H9 (cell line): ENCODE data around the gene LFNG. TPM values are rescaled to one million over a fixed set of nuclear protein-coding genes. Genes with fewer than 3 reads are reported as not detected.

Experiments used
- DNase-seq: peaks from one replicate; pipeline ENCODE4 v3.0.0-alpha.2; 2017
- H2AFZ ChIP-seq: one replicate; pipeline ENCODE4 v1.6.1; 2013; ENCODE audit warnings: mild to moderate bottlenecking, low read length, control low read depth, moderate library complexity
- H2AK5ac ChIP-seq: 2 replicates; pipeline ENCODE4 v1.6.1; 2013; ENCODE audit warnings: low read length, control low read depth, mixed read lengths; ENCODE audit not compliant: insufficient read length
- H2BK120ac ChIP-seq: one replicate; pipeline ENCODE4 v1.6.1; 2013; ENCODE audit warnings: low read depth, mild to moderate bottlenecking, low read length, control low read depth, inconsistent platforms; ENCODE audit not compliant: poor library complexity, severe bottlenecking
- H2BK12ac ChIP-seq: 2 replicates; pipeline ENCODE4 v1.6.1; 2013; ENCODE audit warnings: low read length, control low read depth, mixed read lengths, low read depth; ENCODE audit not compliant: insufficient read length
- H2BK15ac ChIP-seq: 2 replicates; pipeline ENCODE4 v1.6.1; 2013; ENCODE audit warnings: low read depth, low read length, control low read depth
- H2BK20ac ChIP-seq: one replicate; pipeline ENCODE4 v1.6.1; 2013; ENCODE audit warnings: low read depth, mild to moderate bottlenecking, low read length, control low read depth, inconsistent platforms; ENCODE audit not compliant: poor library complexity, severe bottlenecking
- H2BK5ac ChIP-seq: 2 replicates; pipeline ENCODE4 v1.6.1; 2013; ENCODE audit warnings: low read length, control low read depth, mixed read lengths; ENCODE audit not compliant: insufficient read length
- H3K14ac ChIP-seq: 2 replicates; pipeline ENCODE4 v1.6.1; 2013; ENCODE audit warnings: low read length, control low read depth; ENCODE audit not compliant: insufficient read depth
- H3K18ac ChIP-seq: 2 replicates; pipeline ENCODE4 v1.6.1; 2013; ENCODE audit warnings: low read depth, mild to moderate bottlenecking, mixed read lengths, low read length, control low read depth; ENCODE audit not compliant: insufficient read length
- H3K23ac ChIP-seq: 2 replicates; pipeline ENCODE4 v1.6.1; 2013; ENCODE audit warnings: low read length, control low read depth, mixed read lengths, low read depth; ENCODE audit not compliant: insufficient read length
- H3K23me2 ChIP-seq: 2 replicates; pipeline ENCODE4 v1.6.1; 2013; ENCODE audit warnings: low read depth, mild to moderate bottlenecking, mixed read lengths, low read length, control low read depth; ENCODE audit not compliant: insufficient read length, poor library complexity, severe bottlenecking
- H3K27ac ChIP-seq: 2 replicates; pipeline ENCODE4 v1.5.1; 2013; ENCODE audit warnings: low read length, control low read depth, mixed read lengths, low read depth; ENCODE audit not compliant: insufficient read length
- H3K27me3 ChIP-seq: 2 replicates; pipeline ENCODE4 v1.6.1; 2013; ENCODE audit warnings: low read length, control low read depth, inconsistent platforms; ENCODE audit not compliant: insufficient read depth
- H3K4ac ChIP-seq: 2 replicates; pipeline ENCODE4 v1.6.1; 2013; ENCODE audit warnings: low read depth, mild to moderate bottlenecking, control low read depth, inconsistent platforms, low read length, moderate library complexity
- H3K4me1 ChIP-seq: 2 replicates; pipeline ENCODE4 v1.6.1; 2013; ENCODE audit warnings: low read length, control low read depth, inconsistent platforms; ENCODE audit not compliant: insufficient read depth
- H3K4me2 ChIP-seq: 2 replicates; pipeline ENCODE4 v1.6.1; 2013; ENCODE audit warnings: low read length, control low read depth, mixed read lengths; ENCODE audit not compliant: insufficient read length, insufficient read depth
- H3K56ac ChIP-seq: 2 replicates; pipeline ENCODE4 v1.6.1; 2013; ENCODE audit warnings: low read depth, mild to moderate bottlenecking, mixed read lengths, low read length, control low read depth; ENCODE audit not compliant: insufficient read length
- H3K79me1 ChIP-seq: 2 replicates; pipeline ENCODE4 v1.6.1; 2013; ENCODE audit warnings: low read depth, mild to moderate bottlenecking, moderate library complexity, low read length, control low read depth, inconsistent platforms; ENCODE audit not compliant: insufficient read depth, poor library complexity, severe bottlenecking
- H3K79me2 ChIP-seq: 2 replicates; pipeline ENCODE4 v1.6.1; 2013; ENCODE audit warnings: low read length, control low read depth, inconsistent platforms; ENCODE audit not compliant: insufficient read depth
- H3K9ac ChIP-seq: 2 replicates; pipeline ENCODE4 v1.6.1; 2013; ENCODE audit warnings: low read length, control low read depth, mixed read lengths; ENCODE audit not compliant: insufficient read length; ENCODE audit errors: extremely low read depth
- H3K9me3 ChIP-seq: one replicate; pipeline ENCODE4 v1.6.1; 2013; ENCODE audit warnings: low read depth, low read length, inconsistent platforms; ENCODE audit not compliant: control insufficient read depth
- H3T11ph ChIP-seq: one replicate; pipeline ENCODE4 v1.6.1; 2013; ENCODE audit warnings: mild to moderate bottlenecking, low read length, control low read depth, inconsistent platforms
- H4K20me1 ChIP-seq: one replicate; pipeline ENCODE4 v1.6.1; 2013; ENCODE audit not compliant: control insufficient read depth, insufficient read length, insufficient read depth
- H4K5ac ChIP-seq: 2 replicates; pipeline ENCODE4 v1.6.1; 2013; ENCODE audit warnings: low read depth, mild to moderate bottlenecking, mixed read lengths, low read length, control low read depth; ENCODE audit not compliant: insufficient read length
- H4K8ac ChIP-seq: replicated peaks from 2 replicates; pipeline ENCODE4 v1.6.1; 2013; ENCODE audit warnings: low read length, control low read depth, mixed read lengths, low read depth; ENCODE audit not compliant: insufficient read length
- H4K91ac ChIP-seq: 2 replicates; pipeline ENCODE4 v1.6.1; 2013; ENCODE audit warnings: low read depth, mild to moderate bottlenecking, moderate library complexity, mixed read lengths, low read length, control low read depth; ENCODE audit not compliant: insufficient read length
- H3K27ac Mint-ChIP-seq, 3 experiments: 2 replicates in 2 of 3; 3 replicates in 1 of 3; pipeline ENCODE4 v1.8.0; 2020 to 2021; ENCODE audit warnings: mixed read lengths in 3 of 3, mild to moderate bottlenecking in 1 of 3, moderate library complexity in 1 of 3
- H3K27me3 Mint-ChIP-seq: 2 replicates; pipeline ENCODE4 v1.8.0; 2021; ENCODE audit warnings: low read depth, mild to moderate bottlenecking, moderate library complexity, mixed read lengths
- H3K36me3 Mint-ChIP-seq, 3 experiments: 2 replicates in 2 of 3; 3 replicates in 1 of 3; pipeline ENCODE4 v1.8.0; 2020 to 2021; ENCODE audit warnings: low read depth in 3 of 3, mixed read lengths in 3 of 3; ENCODE audit not compliant: insufficient read depth in 1 of 3
- H3K4me1 Mint-ChIP-seq, 2 experiments: 2 replicates each; pipeline ENCODE4 v1.8.0; 2020; ENCODE audit warnings: mixed read lengths in 2 of 2
- H3K4me3 Mint-ChIP-seq, 2 experiments: 2 replicates in 1 of 2; 3 replicates in 1 of 2; pipeline ENCODE4 v1.8.0; 2020 to 2021; ENCODE audit warnings: mild to moderate bottlenecking in 2 of 2, mixed read lengths in 2 of 2, moderate library complexity in 1 of 2
- H3K9me3 Mint-ChIP-seq, 2 experiments: 2 replicates in 1 of 2; 3 replicates in 1 of 2; pipeline ENCODE4 v1.8.0; 2020; ENCODE audit warnings: mild to moderate bottlenecking in 2 of 2, mixed read lengths in 2 of 2, moderate library complexity in 1 of 2
- CTCF ChIP-seq: fragments of 200-600 bp; sonication (generic); conservative IDR thresholded peaks from 3 replicates; pipeline ENCODE4 v1.8.0; 2021; ENCODE audit warnings: antibody characterized with exemption, mild to moderate bottlenecking
- WGBS: extraction: QIAGEN DNeasy Blood & Tissue Kit; methylation state at CpG from one replicate; pipeline ENCODE4 v1.1.7; 2013; ENCODE audit warnings: missing lambda C conversion rate, low lambda C conversion rate, mixed read lengths; ENCODE audit not compliant: insufficient read length; ENCODE audit errors: extremely low coverage; 5-methylcytosine and 5-hydroxymethylcytosine counted together
- total RNA-seq: library from RNA; stranded (reverse); gene quantifications from 2 replicates; pipeline ENCODE4 v1.2.1, GENCODE V29; 2021

Gene LFNG
- total RNA-seq, 1 experiment from 2014 or later: 52.9 TPM

- H2BK15ac ChIP-seq: no peak overlapping the region
- H3K9ac ChIP-seq: no peak overlapping the region
- H3K79me1 ChIP-seq: no peaks in the 10 kb centered on the region
- no peak overlapping the region for H4K5ac ChIP-seq
- peaks cover 4 to 6% of the 10 kb centered on the region in 2 experiments; a peak in 4 of 5 replicates for H3K9me3 Mint-ChIP-seq
- no peak overlapping the region for H3K18ac ChIP-seq
- H3K36me3 Mint-ChIP-seq: no peaks in the 10 kb centered on the region
- no peak overlapping the region for H2BK12ac ChIP-seq
- H3K79me2 ChIP-seq: no peaks in the 10 kb centered on the region
- TF ChIP-seq CTCF: no peak; the same call in 1 of the 3 replicates
- H3K14ac ChIP-seq: no peak overlapping the region
- H3K27me3 Mint-ChIP-seq: peaks cover 9% of the 10 kb centered on the region
- H2BK5ac ChIP-seq: no peak overlapping the region
- H3K4me3 Mint-ChIP-seq: no peak overlapping the region
- no CpG with 5 or more reads among the region's 10 CpGs for WGBS
- H3K4ac ChIP-seq: no peak overlapping the region
- no peak overlapping the region for H3K56ac ChIP-seq
- H2BK120ac ChIP-seq: no peak overlapping the region
- H3K4me2 ChIP-seq: no peak overlapping the region
- H2AFZ ChIP-seq: no peak overlapping the region
- no peak overlapping the region for H3K23ac ChIP-seq
- peak overlapping the region in 1 of 3 experiments; percentile 39; a peak in 1 of 7 replicates for H3K27ac Mint-ChIP-seq
- no peaks in the 10 kb centered on the region for H3K9me3 ChIP-seq
- H4K8ac ChIP-seq: no peak overlapping the region
- H3K27ac ChIP-seq: no peak overlapping the region
- H3K4me1 Mint-ChIP-seq: peaks cover 0 to 6% of the 10 kb centered on the region in 2 experiments; a peak in 1 of 4 replicates
- H3K27me3 ChIP-seq: no peaks in the 10 kb centered on the region
- DNase-seq: no peak
- no peak overlapping the region for H3T11ph ChIP-seq
- H2BK20ac ChIP-seq: no peak overlapping the region
- no peaks in the 10 kb centered on the region for H3K23me2 ChIP-seq
- H4K20me1 ChIP-seq: no peaks in the 10 kb centered on the region
- no peak overlapping the region for H4K91ac ChIP-seq
- no peak overlapping the region for H2AK5ac ChIP-seq
- no peaks in the 10 kb centered on the region for H3K4me1 ChIP-seq
Measured at GRCh38 chr7:2482725-2483451, 36.7 kb upstream of the LFNG start.
